Measurements from ENCODE around the gene RILP. TPM values are rescaled to one million over a fixed set of nuclear protein-coding genes. Genes with fewer than 3 reads are reported as not detected.
A peak's percentile ranks its signal among the peaks of the same experiment; 100 is the strongest.

Gene RILP
- total and polyA plus RNA-seq, 4 donors: 7.0 to 19.4 (median 14.2) TPM

DNA sequence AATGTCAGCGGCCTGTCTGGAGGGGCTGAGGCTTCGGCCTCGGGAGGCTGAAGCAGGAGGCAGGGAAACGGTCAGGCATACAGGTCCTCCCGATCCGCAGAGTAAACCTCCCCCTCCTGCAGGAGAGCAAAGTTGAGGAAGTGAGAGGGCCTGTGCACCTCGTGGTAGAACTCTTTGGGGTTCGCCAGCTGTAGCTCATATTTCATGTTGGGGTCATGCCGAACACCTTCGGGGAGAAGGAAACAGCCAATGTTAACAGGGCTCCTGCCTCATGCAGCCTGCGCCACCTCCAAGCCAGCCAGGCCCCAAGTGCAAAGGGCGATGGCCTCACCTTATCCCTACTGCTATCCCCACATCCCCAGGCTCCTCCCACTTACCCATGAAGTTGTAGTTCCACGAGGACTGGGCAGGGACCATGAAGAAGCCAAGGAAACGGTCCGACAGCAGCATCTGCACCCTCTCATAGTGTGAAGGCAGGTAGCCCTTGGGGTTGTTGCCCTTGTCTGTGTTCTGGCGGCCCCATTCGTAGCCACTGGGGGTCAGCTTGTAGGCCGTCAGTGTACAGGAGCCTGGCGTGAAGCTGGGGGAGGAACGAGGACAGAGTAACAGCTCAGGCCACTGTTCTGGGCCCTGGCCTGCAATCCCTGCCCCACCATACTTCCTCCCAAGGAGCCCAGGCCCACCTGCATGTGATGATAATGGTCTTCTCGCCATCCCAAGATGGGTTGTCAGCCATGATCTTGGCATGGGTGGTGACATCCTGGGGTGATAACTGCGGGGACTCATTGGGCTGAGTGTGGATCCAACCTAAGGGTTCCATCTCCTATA, 1.3 kb upstream of the RILP start:
- DNase-seq (peak in 1 of 2 donors; percentile 67), ATAC-seq (ENCODE audit: low FRiP score) (no peak)
- H3K27ac ChIP-seq (ENCODE audit: low read depth in 1 of 2, low read length in 2 of 2): peak overlapping the region in 1 of 2 donors; percentile 19
- no peaks in the 10 kb centered on the region for H3K9me3 ChIP-seq (ENCODE audit: control insufficient read depth, low read length)
- no peaks in the 10 kb centered on the region for H3K4me1 ChIP-seq (ENCODE audit: control insufficient read depth in 1 of 2, insufficient read depth in 2 of 2, low read length in 2 of 2)
- intact Hi-C loops (cut with DNase I): loop anchor here (2.0 to 5.0 kb wide), 2 partner anchors 61 to 62 kb away; partner anchors contain the start of gene TLCD2 (in 1 of the 2)
- no peaks in the 10 kb centered on the region for H3K27me3 ChIP-seq (ENCODE audit: control insufficient read depth in 1 of 2, insufficient read depth in 2 of 2, low read length in 1 of 2)
- peaks cover 0 to 19% of the 10 kb centered on the region in 2 donors for H3K36me3 ChIP-seq (ENCODE audit: control insufficient read depth in 1 of 2, insufficient read depth in 2 of 2, low read length in 1 of 2)
- WGBS, 2 donors: 78 to 79% methylated on average over 22 of the region's 22 CpGs
- no peak overlapping the region for H3K4me3 ChIP-seq (ENCODE audit: low read length in 2 of 2)

DNA sequence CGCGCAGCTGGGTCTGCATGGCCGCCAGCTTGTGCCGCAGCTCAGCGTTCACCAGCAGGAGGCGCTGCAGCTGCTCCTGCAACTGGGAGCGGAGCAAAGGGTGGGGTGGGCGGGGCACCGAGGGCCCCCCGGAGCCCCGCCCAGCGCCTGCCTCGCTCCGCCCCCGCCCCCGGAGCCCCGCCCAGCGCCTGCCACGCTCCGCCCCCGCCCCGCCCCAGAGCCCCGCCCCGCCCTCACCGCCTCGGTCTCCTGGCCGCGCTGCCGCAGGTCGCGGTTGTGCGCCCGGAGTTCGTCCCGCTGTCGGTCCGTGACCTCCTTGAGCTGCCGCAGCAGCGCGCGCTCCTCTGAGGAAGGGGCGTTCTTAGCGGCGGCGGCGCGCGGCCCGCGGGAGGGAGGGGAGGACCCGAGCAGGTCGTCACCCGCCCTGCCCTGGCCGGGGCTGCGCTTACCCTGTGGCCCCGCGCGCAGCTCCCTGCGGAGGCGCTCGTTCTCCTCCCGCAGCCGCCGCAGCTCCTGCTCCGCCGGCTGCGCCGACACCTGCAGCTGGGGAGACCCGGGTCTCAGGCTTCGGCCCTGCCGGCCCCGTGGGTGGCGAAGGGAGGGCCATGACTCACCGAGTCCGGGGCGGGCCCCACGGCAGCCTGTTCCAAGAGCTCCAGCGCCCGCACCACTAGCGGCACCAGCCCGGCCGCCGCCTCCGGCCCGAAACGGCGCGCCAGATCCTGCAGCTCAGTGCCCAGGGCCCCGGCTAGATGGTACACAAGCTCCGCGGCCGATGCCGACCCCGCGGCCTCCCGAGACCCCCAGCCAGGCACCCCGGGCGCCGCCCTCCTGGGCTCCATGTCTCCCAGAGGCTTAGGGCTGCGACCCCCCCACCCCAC, 463 bp downstream of the RILP start:
- WGBS, 2 donors: 0 to 1% methylated on average over 55 to 100 of the region's 100 CpGs
- Histone ChIP-seq H3K9me3 (ENCODE audit: control insufficient read depth, low read length) (no peaks in the 10 kb centered on the region), H3K4me1 (ENCODE audit: control insufficient read depth in 1 of 2, insufficient read depth in 2 of 2, low read length in 2 of 2) (no peaks in the 10 kb centered on the region), H3K4me3 (ENCODE audit: low read length in 2 of 2) (peak overlapping the region; percentile 62 to 73), H3K27me3 (ENCODE audit: control insufficient read depth in 1 of 2, insufficient read depth in 2 of 2, low read length in 1 of 2) (no peaks in the 10 kb centered on the region), H3K27ac (ENCODE audit: low read depth in 1 of 2, low read length in 2 of 2) (peak overlapping the region in 1 of 2 donors; percentile 79), H3K36me3 (ENCODE audit: control insufficient read depth in 1 of 2, insufficient read depth in 2 of 2, low read length in 1 of 2) (peaks cover 0 to 16% of the 10 kb centered on the region in 2 donors)
- intact Hi-C loops (cut with DNase I): loop anchor here (1.0 kb wide), 2 partner anchors 74 to 76 kb away; no protein-coding TSS in a partner anchor
- ATAC-seq (ENCODE audit: low FRiP score): peak; percentile 87
- DNase-seq: peak; percentile 97 to 98

DNA sequence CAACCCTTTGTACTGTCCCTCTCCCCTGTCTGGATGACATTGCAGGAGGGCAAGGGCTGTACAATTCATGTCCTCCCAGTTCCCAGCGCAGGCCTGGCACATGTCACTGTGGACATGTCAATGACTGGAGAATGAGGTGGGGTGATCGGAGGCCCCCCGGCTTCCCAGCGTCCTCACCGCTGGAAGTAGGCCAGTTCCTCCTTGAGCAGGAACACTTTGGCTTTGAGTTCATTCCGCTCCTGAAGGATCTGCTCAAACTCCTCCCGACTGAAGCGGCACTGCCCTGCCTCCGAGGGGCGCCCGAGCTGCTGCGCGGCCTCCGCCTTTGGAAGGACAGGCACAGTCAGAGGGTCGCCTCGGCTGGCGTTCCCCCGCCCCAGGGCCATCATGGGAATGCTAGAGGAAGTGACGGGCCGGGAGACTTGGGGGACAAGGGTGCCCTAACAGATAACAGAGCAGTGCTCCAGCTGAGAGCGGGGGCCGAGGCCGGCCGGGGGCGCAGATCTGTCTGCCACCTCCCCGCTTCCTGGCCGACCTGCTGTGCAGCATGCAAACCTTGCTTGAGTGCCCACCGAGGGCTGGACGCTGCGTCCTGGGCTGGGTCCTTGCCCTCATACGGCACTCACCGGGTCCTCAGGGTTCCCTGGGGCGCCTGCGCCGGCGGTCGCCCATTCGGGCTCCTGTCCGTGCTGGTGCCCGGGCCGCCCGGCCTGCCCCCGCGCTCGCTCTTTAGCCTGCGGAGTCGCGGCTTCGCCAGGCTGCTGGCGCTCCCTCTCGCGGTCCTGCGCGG, 1.3 kb downstream of the RILP start:
- peak; percentile 0 for ATAC-seq (ENCODE audit: low FRiP score)

DNA sequence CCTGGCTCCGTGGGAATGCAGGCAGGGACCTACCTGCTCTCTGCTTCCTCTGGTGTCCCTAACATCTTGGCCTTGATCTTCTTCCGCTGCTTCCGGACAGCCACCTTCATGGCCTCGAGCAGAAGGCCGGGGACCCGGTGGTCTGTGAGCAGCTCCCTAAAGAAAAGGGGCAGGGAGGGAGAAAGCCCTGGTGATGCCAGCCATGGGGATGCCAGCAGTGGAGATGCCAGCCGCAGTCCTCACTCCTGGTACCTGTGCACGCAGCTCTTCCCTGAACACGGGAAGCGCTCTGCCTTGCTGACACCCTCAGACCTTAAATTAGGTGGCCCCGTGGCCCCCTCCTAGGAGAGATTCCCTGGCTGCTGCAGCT, 1.9 kb downstream of the RILP start:
- 81 to 83% methylated on average over 11 of the region's 11 CpGs for WGBS, 2 donors
- DNase-seq (no peak), ATAC-seq (ENCODE audit: low FRiP score) (no peak)
- Histone ChIP-seq H3K36me3 (ENCODE audit: control insufficient read depth in 1 of 2, insufficient read depth in 2 of 2, low read length in 1 of 2) (peaks cover 0 to 11% of the 10 kb centered on the region in 2 donors), H3K27ac (ENCODE audit: low read depth in 1 of 2, low read length in 2 of 2) (no peak overlapping the region), H3K9me3 (ENCODE audit: control insufficient read depth, low read length) (no peaks in the 10 kb centered on the region), H3K4me3 (ENCODE audit: low read length in 2 of 2) (no peak overlapping the region), H3K27me3 (ENCODE audit: control insufficient read depth in 1 of 2, insufficient read depth in 2 of 2, low read length in 1 of 2) (no peaks in the 10 kb centered on the region), H3K4me1 (ENCODE audit: control insufficient read depth in 1 of 2, insufficient read depth in 2 of 2, low read length in 2 of 2) (no peaks in the 10 kb centered on the region)
- intact Hi-C loops (cut with DNase I): loop anchor here (1.0 kb wide), 2 partner anchors 72 to 74 kb away; no protein-coding TSS in a partner anchor

More for the DNA sequence above, 1.3 kb downstream of the RILP start:
- DNase-seq: no peak
- Histone ChIP-seq H3K27ac (ENCODE audit: low read depth in 1 of 2, low read length in 2 of 2) (peak overlapping the region in 1 of 2 donors; percentile 22), H3K36me3 (ENCODE audit: control insufficient read depth in 1 of 2, insufficient read depth in 2 of 2, low read length in 1 of 2) (peaks cover 0 to 13% of the 10 kb centered on the region in 2 donors), H3K4me1 (ENCODE audit: control insufficient read depth in 1 of 2, insufficient read depth in 2 of 2, low read length in 2 of 2) (no peaks in the 10 kb centered on the region), H3K4me3 (ENCODE audit: low read length in 2 of 2) (peak overlapping the region in 1 of 2 donors; percentile 30), H3K27me3 (ENCODE audit: control insufficient read depth in 1 of 2, insufficient read depth in 2 of 2, low read length in 1 of 2) (no peaks in the 10 kb centered on the region), H3K9me3 (ENCODE audit: control insufficient read depth, low read length) (no peaks in the 10 kb centered on the region)
- 6 to 8% methylated on average over 54 of the region's 54 CpGs for WGBS, 2 donors
- intact Hi-C loops (cut with DNase I): loop anchor here (1.0 kb wide), 2 partner anchors 73 to 75 kb away; no protein-coding TSS in a partner anchor

DNA sequence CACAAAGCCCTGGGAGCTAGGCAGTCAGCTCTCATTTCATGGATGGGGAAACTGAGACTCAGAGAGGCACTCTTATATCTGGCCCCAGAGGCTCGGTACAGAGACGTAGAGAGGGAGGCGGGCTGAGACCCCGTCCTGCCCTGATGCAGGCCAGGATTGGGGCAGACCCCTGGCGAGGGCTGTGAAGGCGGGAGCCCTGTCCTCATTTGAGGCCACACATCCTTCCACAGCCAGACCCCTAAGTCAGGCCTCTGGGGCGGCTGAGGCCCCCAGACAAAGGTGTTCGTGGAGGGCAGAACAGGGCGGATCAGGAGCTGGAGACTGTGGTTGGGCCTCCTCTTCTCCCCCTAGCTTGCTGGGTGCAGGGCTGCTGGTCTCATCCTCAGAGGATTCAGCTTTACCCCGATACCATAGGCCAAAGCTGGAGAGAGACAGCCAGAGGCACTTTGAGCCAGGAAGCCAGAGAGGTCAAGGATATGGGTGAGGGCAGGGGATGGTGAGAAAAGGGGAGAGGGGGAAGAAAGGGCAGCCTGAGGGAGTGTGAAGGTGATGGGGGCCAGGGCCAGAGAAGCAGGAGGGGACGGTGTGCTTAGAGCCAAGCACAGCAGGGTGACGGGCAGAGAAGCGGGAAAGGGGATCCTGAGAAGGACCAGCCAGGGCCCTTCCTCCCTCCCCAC, 3.3 kb downstream of the RILP start:
- no peak for DNase-seq

DNA sequence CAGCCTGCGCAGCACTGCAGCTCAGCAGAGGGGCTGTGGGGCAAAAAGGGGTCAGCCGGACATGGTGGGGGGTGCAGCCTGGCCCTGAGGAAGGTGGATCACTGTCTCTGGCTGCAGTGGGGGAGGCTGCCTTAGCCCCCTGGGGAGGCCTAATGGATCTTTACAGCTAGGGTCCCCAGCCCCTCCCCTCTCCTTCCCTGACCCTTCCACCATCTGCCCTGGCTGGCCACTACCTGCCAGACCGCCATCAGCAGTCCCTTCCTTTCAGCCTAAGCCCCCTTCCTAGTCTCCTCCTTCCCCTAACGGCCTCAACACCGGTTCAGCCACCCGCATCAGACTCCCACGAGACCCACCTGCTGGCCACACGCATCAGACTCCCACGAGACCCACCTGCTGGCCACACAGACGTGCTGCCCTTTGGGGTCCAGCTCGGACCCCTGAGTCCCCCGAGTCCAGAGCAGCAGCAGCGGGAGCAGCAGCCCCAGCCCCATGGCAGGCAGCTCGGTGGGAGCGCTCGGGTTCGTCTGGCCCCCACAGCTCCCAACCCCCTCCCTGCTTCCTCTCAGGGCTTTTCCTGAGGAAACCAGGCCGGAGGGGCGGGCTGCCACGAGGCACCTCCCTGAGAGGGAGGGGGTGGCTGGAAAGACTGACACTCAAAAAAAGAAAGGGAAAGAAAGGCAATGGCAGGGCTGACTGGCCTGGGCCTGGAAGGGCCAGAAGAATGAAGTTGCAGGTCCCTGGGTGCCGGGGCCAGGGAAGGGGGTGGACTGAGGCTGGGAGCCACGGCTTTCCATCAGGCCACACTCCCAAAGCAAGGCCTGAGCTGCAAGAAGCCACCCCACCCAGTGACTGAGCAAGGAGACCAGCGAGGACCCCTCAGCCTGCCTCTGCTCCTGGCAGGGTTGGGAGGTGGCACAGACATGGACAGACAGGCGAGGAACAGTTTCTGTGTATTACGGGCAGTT, 4.2 kb downstream of the RILP start, which contains the start of gene SCARF1:
SCARF1 (minus strand) TSS at position 526 of the 965 bp plus-strand sequence; CDS start at position 491, 35 bp downstream.
- Histone ChIP-seq H3K27ac (ENCODE audit: low read depth in 1 of 2, low read length in 2 of 2) (no peak within 1 kb of the TSS), H3K9me3 (ENCODE audit: control insufficient read depth, low read length) (no peaks in the 10 kb centered on the region), H3K27me3 (ENCODE audit: control insufficient read depth in 1 of 2, insufficient read depth in 2 of 2, low read length in 1 of 2) (no peaks in the 10 kb centered on the region), H3K36me3 (ENCODE audit: control insufficient read depth in 1 of 2, insufficient read depth in 2 of 2, low read length in 1 of 2) (no peaks in the 10 kb centered on the region), H3K4me1 (ENCODE audit: control insufficient read depth in 1 of 2, insufficient read depth in 2 of 2, low read length in 2 of 2) (no peaks in the 10 kb centered on the region), H3K4me3 (ENCODE audit: low read length in 2 of 2) (no peak within 1 kb of the TSS)
- intact Hi-C loops (cut with DNase I): no loop called here
- 85 to 89% methylated on average over 25 of the region's 25 CpGs for WGBS, 2 donors
- ATAC-seq (ENCODE audit: low FRiP score) (no peak), DNase-seq (peak; percentile 79 to 80)

More for the DNA sequence above, 3.3 kb downstream of the RILP start:
- WGBS, 2 donors: 89 to 92% methylated on average over 11 to 13 of the region's 13 CpGs
- peaks cover 0 to 7% of the 10 kb centered on the region in 2 donors for H3K36me3 ChIP-seq (ENCODE audit: control insufficient read depth in 1 of 2, insufficient read depth in 2 of 2, low read length in 1 of 2)
- no peaks in the 10 kb centered on the region for H3K4me1 ChIP-seq (ENCODE audit: control insufficient read depth in 1 of 2, insufficient read depth in 2 of 2, low read length in 2 of 2)
- no peak for ATAC-seq (ENCODE audit: low FRiP score)
- no peak overlapping the region for H3K27ac ChIP-seq (ENCODE audit: low read depth in 1 of 2, low read length in 2 of 2)
- H3K4me3 ChIP-seq (ENCODE audit: low read length in 2 of 2): no peak overlapping the region
- no peaks in the 10 kb centered on the region for H3K9me3 ChIP-seq (ENCODE audit: control insufficient read depth, low read length)
- H3K27me3 ChIP-seq (ENCODE audit: control insufficient read depth in 1 of 2, insufficient read depth in 2 of 2, low read length in 1 of 2): no peaks in the 10 kb centered on the region
- intact Hi-C loops (cut with DNase I): no loop called here

Data from aorta (tissue), 5 donors.